DLD1 (cell line): Measurements from ENCODE around the gene LGALS3.

Source experiments
- in situ Hi-C: cut with HindIII; loops from 2 replicates; pipeline ENCODE4 v1.10.0; 2017; ENCODE audit warnings: low sequenced_read_pairs

Gene LGALS3

GRCh38 chr14:55180434-55180833, 51.4 kb downstream of the LGALS3 start:
- in situ Hi-C loops = no loop called here

- in situ Hi-C loops = no loop called here
Measured at GRCh38 chr14:55188686-55189295, 59.7 kb downstream of the LGALS3 start.

GRCh38 chr14:55190906-55191202, 61.8 kb downstream of the LGALS3 start:
- in situ Hi-C loops = no loop called here

GRCh38 chr14:55191203-55192053, 62.4 kb downstream of the LGALS3 start, which contains the start of gene DLGAP5:
TSS of gene DLGAP5 (minus strand) at chr14:55191585. CDS start at chr14:55189179, 2,406 bp downstream.
- in situ Hi-C loops = no loop called here

GRCh38 chr14:55192054-55192621, 63.1 kb downstream of the LGALS3 start:
- in situ Hi-C loops = no loop called here

GRCh38 chr14:55194656-55195355, 65.8 kb downstream of the LGALS3 start:
- in situ Hi-C loops = no loop called here
